ENCODE data around the gene GGT1.
"Not testable (repeated sequence)": the region's sequence is repeated elsewhere in the genome, so short reads cannot be mapped to it uniquely, and the experiment has no call there.

DNA sequence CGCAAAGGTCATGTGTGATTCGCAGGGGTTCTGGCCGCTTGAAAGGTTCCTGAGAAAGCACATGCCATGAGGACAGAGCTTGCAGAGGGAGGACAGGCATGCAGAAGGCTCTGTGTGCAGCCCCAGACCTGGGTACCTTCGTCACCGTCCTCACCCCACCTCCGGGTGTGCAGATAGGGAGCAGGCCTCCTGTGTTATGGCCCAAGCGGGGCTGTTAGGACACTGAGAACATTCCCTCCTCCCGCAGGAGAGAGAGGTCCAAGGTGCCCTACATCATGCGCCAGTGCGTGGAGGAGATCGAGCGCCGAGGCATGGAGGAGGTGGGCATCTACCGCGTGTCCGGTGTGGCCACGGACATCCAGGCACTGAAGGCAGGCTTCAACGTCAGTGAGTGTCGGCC, 43.8 kb downstream of the GGT1 start:
- not testable (repeated sequence) for TF ChIP-seq CTCF (IDR thresholded peaks at IDR 0.05; ENCODE audit: control extremely low read depth in 1 of 3, insufficient read depth in 1 of 3, low read depth in 1 of 3, low read length in 3 of 3); HDAC2 (IDR thresholded peaks at IDR 0.05; ENCODE audit: borderline replicate concordance in 1 of 2, low read depth in 2 of 2, low read length in 2 of 2); MAX (IDR thresholded peaks at IDR 0.05); CHD2 (IDR thresholded peaks at IDR 0.05; ENCODE audit: low read length); POLR2A (IDR thresholded peaks at IDR 0.05; ENCODE audit: control extremely low read depth in 1 of 2, low read depth in 2 of 2, low read length in 2 of 2); POLR2AphosphoS5 (IDR thresholded peaks at IDR 0.05; ENCODE audit: low read depth, low read length); TCF12 (IDR thresholded peaks at IDR 0.05; ENCODE audit: low read depth, low read length); BRCA1 (IDR thresholded peaks at IDR 0.05; ENCODE audit: low read depth, low read length); RBBP5 (IDR thresholded peaks at IDR 0.05; ENCODE audit: borderline replicate concordance, low read depth, low read length); PHF8 (conservative IDR thresholded peaks at IDR 0.05; ENCODE audit: low read depth, low read length); MAFK (IDR thresholded peaks at IDR 0.05; ENCODE audit: low read depth, low read length); RAD21 (IDR thresholded peaks at IDR 0.05 in 1 of 2, conservative IDR thresholded peaks at IDR 0.05 in 1 of 2; ENCODE audit: low read depth in 2 of 2, low read length in 2 of 2)

All from H1 (cell line).